GM20431 (cell line): ENCODE data around the gene VPS39.

ENCODE experiments used
- in situ Hi-C: fragments of 300-500 bp; cut with MseI, MboI; formaldehyde crosslinking; loops from one replicate; pipeline ENCODE4 v1.15.0; 2020; ENCODE audit warnings: low sequenced_read_pairs; ENCODE audit not compliant: unreplicated experiment

VPS39 gene

GRCh38 chr15:42160136-42160535, 48.0 kb downstream of the VPS39 start:
- in situ Hi-C loops: no loop called here

- in situ Hi-C loops: no loop called here
Observed at GRCh38 chr15:42159381-42160015, 48.6 kb downstream of the VPS39 start.

DNA sequence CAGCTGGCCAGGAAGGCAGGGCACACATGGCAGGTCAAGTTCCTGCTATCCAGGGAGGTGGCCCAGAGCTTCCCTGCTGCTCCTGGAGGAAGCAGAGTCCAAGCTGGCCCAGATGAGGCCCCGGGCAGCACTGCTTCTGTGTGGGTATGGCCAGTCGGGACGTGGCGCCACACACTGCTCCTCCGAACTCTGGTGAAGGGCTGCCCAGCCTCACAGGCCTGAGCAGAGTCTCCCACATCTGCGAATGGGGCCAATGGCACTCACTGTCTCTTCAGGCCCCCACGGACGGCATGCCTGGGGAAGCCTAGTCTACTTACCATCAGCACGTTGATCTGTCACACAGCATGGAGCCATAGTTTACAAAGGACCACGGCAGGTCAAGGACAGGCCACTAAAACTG, 49.2 kb downstream of the VPS39 start:
- in situ Hi-C loops: no loop called here

GRCh38 chr15:42157981-42158765, 49.9 kb downstream of the VPS39 start:
- in situ Hi-C loops: no loop called here

DNA sequence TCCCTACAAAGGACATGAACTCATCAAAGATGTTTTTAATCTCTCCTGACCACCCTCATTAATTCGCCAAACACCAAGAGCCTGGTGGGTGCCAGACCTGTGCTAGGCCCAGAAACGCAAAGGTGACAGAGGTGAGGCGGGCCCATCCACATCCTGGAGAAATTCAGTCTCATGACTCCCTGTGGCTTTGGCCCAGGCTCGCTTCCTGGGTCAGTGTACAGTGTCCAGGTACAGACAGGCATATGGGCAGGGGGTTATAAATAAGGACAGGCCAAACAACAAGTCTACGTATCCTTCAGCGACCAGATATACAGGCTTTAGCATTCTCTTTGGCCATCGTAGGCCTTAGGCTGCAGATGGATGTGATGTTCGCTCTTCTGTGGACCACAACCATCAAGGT, 50.7 kb downstream of the VPS39 start:
- in situ Hi-C loops: no loop called here

DNA sequence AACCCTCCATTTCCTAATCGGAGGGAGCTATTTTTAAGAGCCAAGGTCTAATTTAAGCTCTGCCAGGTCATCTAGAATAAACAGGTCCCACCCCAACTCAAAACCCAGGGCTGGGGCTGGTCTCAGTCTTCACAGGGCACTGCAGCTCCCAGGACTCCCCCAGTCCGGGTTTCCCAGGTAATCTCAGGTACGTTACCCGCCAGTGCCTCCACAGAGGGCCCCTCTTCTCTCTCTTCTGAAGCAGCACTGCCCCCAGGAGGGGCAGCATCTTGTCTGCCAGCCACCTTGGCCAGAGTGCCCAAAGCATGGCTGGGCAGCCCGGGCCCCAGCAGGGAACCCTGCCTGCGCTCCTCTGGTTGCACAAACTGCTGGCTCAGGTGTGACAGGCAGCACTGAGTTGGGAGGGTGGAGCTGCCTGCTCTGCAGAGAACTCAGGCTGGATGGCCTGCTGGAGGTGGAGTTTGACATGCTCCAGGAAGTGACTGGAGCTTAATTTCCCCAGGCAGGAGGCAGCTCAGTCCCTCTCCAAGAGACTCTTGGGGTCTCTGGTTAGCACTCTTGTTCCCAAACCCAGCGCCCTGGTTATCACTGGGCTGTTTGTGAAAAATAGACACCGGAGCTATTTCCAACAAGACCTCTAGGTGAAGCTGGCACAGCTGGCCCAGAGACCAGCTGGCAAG, 51.7 kb downstream of the VPS39 start, which contains the start of gene PLA2G4F:
PLA2G4F (minus strand) TSS at position 394 of the 680 bp plus-strand sequence; CDS start at position 307, 87 bp downstream.
- in situ Hi-C loops: no loop called here

DNA sequence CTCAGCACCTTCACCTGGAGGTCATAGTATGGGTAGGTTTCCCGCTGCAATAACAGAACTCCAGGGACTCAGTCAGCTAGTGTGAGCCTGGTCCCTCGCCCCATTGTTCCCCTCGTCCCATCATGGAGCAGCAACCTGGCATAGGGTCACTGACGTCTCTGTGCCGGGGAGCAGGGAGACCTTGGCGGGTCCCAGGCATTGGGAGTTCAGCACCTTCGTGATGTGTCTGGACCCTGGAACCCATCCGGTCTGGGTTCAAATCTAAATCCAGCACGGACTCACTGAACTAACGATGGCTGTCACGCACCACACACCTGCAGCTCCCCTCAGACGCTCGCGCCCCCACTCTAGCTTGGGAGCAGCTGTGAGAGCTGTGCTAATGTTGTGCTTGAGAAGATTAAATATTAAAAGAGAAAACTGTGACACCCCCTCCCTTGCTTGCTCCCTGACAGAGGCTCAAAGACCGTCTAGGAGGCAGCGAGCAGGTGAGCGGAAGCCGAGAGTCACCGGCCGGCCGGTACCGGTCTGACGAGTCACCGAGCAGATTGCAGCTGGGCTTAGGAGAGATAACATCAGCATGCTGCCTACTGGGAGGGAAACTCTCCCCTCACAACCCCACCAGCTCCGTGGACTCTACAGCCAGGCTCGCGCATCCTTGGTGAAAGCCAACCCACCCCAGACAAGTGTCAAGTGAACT, 52.4 kb downstream of the VPS39 start:
- in situ Hi-C loops: no loop called here

GRCh38 chr15:42154956-42155355, 53.1 kb downstream of the VPS39 start:
- in situ Hi-C loops: no loop called here

GRCh38 chr15:42154212-42154941, 53.7 kb downstream of the VPS39 start:
- in situ Hi-C loops: no loop called here

DNA sequence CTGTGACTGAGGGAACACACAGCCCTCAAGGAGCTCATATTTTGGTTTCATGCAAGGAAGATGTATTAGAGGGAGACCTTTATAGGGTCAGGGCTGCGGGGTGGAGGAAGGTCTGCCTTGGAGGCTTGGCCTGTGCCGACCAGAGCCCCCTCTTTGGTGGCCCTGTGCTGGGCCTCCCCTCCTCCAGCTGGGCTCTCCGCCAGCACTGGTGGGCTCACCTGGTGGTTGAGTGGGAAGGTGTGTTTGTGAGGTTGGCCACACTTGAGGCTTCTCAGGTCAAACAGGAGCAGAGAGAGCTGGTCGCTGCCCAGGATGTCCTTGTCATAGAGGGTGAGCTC, 54.3 kb downstream of the VPS39 start:
- in situ Hi-C loops: no loop called here

- in situ Hi-C loops: no loop called here
Observed at GRCh38 chr15:42152921-42153698, 55.0 kb downstream of the VPS39 start.

DNA sequence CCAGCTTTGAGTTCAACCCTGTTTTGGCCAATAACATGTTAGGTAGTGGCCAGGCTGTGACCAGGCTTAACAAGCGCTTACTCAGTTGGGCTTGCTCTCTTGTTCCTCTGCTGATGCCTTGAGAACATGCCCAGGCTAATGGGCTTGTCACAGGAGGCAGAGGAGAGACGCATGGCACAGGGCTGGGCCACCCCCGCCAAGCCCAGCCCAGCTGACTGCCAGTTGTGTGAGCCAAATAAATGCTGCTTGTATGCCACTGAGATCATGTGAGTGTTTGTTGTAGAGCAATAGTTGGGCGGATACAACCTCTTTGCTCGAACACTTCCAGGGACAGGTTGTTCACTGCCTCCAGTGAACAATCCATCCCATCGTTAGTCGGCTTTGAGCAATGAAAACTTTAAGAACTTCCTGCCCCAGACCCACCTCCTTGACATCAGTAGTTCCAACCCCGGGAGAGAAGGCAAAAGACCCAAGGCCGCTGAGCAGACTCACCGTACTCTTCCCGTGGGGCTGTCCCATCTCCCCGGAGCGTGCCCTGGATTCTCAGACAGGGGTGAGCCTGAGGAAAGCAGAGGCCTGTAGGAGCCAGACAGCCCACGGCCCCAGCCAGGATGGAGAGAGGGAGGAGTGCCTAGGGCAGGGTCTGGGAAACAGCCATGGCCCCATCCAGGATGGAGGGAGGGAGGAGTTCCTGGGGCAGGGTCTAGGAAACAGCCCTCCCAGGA, 55.7 kb downstream of the VPS39 start:
- in situ Hi-C loops: no loop called here

- in situ Hi-C loops: no loop called here
Observed at GRCh38 chr15:42151736-42152135, 56.4 kb downstream of the VPS39 start.

DNA sequence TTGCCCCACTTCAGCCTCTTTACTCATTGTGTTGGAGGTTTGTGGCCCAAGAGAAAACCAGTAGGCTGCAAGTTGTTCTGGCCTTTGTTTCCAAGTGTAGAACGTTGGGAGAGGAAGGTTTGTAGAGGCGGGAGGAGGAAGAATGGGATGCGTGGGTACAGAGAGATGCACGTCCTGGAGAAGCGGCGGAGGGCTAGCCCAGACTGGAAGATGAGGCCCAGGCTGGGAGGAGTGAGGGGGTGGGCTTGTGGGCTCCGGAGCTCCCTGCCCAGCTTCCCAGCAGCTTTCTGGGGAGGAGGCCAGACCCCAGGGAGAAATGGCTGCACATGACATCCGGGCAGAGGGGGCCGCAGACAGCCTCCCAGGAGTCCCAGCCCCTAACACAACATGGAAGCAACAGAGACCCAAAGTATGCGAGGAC, 57.0 kb downstream of the VPS39 start:
- in situ Hi-C loops: no loop called here

- in situ Hi-C loops: no loop called here
Observed at GRCh38 chr15:42150219-42150970, 57.7 kb downstream of the VPS39 start.

DNA sequence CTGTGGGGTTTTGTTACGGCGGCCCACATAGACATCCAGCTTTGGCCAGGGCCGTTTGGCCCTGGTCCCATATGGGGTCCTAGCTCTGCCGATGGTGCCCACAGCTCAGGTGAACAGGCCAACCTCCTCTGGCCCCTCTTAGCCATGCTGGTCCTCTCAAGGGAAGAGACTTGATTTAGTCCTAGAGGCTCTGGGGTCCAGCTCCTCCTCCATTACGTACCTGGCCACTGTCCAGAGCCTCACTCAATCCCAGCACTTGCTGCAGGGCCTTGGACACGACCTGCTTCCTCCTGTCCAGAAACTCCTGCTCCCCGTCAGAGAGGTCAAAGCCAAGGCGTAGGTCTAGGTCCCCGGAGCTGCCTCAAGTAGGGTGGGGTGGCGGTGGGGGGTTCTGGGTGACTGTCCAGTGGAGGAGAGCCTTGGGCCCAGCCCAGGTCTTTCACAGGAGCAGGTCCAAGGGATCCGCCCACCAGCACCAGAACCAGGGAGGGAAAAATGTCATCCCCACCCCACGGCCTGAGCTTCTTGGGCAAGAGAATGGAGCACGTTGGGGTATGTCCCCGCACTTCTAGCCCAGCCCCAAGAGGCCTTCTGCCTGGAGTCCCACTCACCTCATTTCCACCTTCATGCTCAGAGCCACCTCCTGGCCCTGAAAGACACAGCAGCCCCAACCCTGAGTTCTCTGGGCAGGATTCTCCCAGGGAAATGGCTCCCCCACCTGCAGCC, 58.4 kb downstream of the VPS39 start:
- in situ Hi-C loops: loop anchor here (25.0 kb wide), 1 partner anchor 162 kb away; no protein-coding TSS in a partner anchor
